HCT116 (cell line): ENCODE results near the gene CFAP47.

ENCODE experiments used
- CTCF ChIP-seq, 3 experiments: fragments of 200-600 bp in 1 of 3; sonication (generic) in 1 of 3; IDR thresholded peaks in 2 of 3; conservative IDR thresholded peaks in 1 of 3; 2 replicates each; pipeline ENCODE4 v1.5.1; 2012 to 2017; ENCODE audit warnings: low read depth in 2 of 3, low read length in 2 of 3, antibody characterized with exemption in 1 of 3, borderline replicate concordance in 1 of 3, control low read depth in 1 of 3, mild to moderate bottlenecking in 1 of 3, mixed read lengths in 1 of 3, mixed run types in 1 of 3, moderate library complexity in 1 of 3; ENCODE audit not compliant: insufficient read depth in 1 of 3
- ELF1 ChIP-seq: IDR thresholded peaks from 2 replicates; pipeline ENCODE4 v1.6.1; 2012; ENCODE audit warnings: low read depth, borderline replicate concordance
- EZH2 ChIP-seq: fragments of 200-600 bp; sonication (generic); IDR thresholded peaks from 2 replicates; pipeline ENCODE4 v1.6.1; 2017; ENCODE audit warnings: antibody characterized with exemption, mixed run types
- JUND ChIP-seq: IDR thresholded peaks from 2 replicates; pipeline ENCODE4 v1.6.1; 2012
- POLR2A ChIP-seq: IDR thresholded peaks from 2 replicates; pipeline ENCODE4 v1.7.0; 2011; ENCODE audit warnings: borderline replicate concordance; ENCODE audit not compliant: insufficient read depth, insufficient read length; ENCODE audit errors: extremely low read depth
- RAD21 ChIP-seq: IDR thresholded peaks from 2 replicates; pipeline ENCODE4 v1.6.1; 2012; ENCODE audit warnings: low read depth, mild to moderate bottlenecking
- REST ChIP-seq: IDR thresholded peaks from 2 replicates; pipeline ENCODE4 v1.6.1; 2012; ENCODE audit warnings: low read depth
- SIN3A ChIP-seq: IDR thresholded peaks from 2 replicates; pipeline ENCODE4 v1.6.1; 2012; ENCODE audit warnings: low read depth
- SRF ChIP-seq: IDR thresholded peaks from 2 replicates; pipeline ENCODE4 v1.6.1; 2012; ENCODE audit warnings: low read depth
- ZNF274 ChIP-seq: fragments of 200-500 bp; sonication (Bioruptor generic); IDR thresholded peaks from 2 replicates; pipeline ENCODE4 v1.6.1; 2014; ENCODE audit warnings: mild to moderate bottlenecking, low read depth, low read length, inconsistent platforms
- TF ChIP-seq, protein P1 (sequence below): IDR thresholded peaks from 2 replicates; pipeline ENCODE4 v1.6.1; 2012

- TF ChIP-seq CTCF (IDR thresholded peaks at IDR 0.05 in 2 of 3, conservative IDR thresholded peaks at IDR 0.05 in 1 of 3; ENCODE audit: borderline replicate concordance in 1 of 3, insufficient read depth in 1 of 3, low read depth in 2 of 3, low read length in 2 of 3) (no peak), ELF1 (no peak), EZH2 (no peak), POLR2A (no peak), RAD21 (no peak), SRF (no peak), JUND (no peak), ZNF274 (no peak), REST (no peak), SIN3A (no peak)
- TF ChIP-seq, protein P1, sequence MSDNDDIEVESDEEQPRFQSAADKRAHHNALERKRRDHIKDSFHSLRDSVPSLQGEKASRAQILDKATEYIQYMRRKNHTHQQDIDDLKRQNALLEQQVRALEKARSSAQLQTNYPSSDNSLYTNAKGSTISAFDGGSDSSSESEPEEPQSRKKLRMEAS = no peak
Measured at GRCh38 chrX:36364262-36364661, 444.7 kb downstream of the CFAP47 start.
